DMS79 treated with DMSO at 0.1 percent for 48 hours (cell line): Measurements from ENCODE around the gene FAM227B.
"Not testable (repeated sequence)": the region's sequence is repeated elsewhere in the genome, so short reads cannot be mapped to it uniquely, and the experiment has no call there.

Experiments used
- DNase-seq: peaks from one replicate; lab custom pipeline; 2025; lab: John Stamatoyannopoulos, UW

The FAM227B gene

DNA sequence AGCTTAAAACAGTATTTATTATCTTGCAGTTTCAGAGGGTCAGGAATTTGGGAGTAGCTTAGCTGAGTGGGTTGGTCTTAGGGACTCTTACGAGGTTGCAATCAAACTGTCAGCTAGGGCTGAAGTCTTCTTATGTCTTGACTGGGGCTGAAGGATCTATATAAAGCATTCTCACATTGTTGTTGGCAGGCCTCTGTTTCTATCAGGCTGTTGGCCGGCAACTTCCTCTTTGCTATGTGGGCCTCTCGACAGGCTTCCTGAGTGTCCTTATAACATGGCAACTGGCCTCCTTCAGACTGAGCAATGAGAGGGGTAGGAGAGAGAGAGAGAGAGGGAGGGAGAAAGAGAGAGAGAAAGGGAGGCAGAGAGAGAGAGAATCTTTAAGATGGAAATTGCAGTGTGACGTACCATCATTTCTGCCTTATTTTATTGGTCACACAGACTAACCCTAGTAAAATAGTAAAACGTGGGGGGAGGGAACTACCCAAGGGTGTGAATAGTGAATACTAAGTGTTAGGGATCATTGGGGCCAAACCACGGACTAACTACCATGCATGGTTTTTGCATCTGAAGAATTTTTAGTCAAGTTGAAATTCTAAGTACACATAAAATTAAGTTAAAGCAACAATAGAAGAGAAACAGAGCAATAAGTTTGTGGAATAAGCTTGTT lies 181.5 kb downstream of the FAM227B start:
- DNase-seq = no peak

DNA sequence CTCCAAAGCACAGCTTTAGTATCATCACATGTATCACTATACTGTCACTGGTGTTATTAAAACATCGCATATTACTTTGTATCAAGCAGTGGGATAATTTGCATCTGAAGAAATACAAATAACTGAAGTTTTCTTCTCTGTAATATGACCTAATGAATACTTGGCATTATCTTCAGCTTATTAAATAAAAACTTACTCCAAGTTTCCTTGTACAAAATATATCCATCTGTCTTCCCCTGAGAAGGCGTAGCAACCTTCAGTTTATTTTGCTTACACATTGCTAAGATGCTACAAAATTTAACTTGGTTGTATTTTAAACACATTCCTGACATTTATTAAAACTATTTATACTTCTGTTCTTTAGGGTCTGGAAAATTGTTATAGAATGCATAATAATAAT lies 183.9 kb downstream of the FAM227B start:
- no peak for DNase-seq

DNA sequence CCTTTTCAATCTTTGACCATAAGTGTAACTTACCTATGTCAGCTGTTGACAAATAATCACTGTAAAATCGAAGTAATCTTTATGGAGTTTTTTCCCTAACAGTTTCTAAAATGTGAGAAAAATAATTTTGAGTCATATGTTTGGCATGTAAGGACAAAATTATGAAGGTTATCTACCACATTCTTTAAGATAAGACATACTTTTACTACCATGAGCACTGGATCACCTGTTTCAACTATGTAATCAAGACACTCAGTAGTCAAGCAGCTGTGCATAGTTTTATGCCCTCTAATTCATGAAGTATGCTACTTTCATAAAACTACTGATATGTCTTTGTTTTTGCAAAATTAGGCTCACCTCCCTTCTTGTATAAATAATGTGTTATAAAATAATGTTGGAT lies 185.4 kb downstream of the FAM227B start:
- no peak for DNase-seq

DNA sequence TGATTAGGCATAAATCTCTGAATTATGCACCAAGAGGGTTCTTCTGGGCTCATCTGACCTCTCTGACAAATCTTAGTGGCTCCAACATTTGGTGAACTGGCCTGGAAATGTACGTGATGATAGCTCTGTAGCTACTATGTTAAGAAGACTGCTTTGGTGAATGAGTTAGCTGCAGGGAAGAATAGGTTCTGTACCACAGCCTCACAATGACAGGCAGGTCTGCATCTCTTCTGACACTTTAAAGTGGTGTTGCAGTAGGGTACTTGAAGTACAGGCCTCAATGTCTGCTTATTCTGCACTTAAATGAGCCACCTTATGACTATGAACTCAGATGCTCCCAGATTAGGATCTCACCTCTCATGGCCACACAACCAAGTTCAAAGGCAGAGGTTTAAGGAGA lies 190.6 kb downstream of the FAM227B start:
- no peak for DNase-seq

DNA sequence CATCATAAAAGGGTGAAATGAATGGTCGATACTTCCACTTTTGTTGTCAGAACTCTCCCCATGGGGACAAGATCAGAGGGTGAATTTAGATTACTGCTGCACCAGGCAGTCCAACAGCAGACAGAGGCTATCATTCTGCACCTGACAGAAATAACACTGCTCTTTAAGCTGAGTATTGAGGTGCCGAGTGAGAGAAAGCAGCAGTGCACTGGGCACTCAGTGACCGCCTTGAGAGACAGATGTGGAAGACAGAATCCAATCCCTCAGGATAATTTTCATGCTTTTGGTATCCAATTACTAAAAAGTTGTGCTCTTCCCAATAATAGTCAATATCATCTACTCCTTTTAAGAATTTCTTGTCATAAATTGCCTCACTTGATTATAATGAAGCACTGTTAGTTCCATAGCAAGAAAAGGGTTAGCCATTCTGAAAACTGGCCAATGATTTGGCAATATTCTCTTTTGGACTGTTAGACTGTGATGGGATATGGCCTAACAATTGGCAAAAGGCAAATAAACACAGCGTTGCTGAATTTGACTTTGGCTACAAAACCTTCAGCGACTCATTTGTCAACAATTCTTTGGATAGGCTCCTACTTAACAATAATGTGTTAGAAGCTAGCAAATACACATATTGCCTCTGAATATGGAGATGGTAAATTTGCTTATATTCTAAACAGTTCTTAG lies 192.1 kb downstream of the FAM227B start:
- no peak for DNase-seq

DNA sequence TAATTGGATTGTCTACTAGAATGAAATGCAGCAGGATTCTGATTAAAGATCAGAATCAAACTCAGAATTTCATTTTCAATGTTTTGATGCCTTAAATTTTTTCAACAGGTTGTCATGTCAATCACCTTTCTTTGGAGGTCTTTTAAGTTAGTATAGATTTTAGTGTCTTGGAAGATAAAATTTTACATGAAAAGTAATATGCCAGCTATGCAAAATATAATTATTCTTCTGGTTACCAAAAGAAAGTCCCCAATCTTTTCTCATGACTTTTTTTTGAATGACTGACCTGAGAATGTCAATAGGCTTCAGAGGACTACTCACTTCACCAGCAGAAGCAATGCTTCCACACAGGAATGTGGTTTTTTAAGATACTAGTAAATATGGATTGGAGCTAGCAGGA lies 193.2 kb downstream of the FAM227B start:
- DNase-seq = no peak

DNA sequence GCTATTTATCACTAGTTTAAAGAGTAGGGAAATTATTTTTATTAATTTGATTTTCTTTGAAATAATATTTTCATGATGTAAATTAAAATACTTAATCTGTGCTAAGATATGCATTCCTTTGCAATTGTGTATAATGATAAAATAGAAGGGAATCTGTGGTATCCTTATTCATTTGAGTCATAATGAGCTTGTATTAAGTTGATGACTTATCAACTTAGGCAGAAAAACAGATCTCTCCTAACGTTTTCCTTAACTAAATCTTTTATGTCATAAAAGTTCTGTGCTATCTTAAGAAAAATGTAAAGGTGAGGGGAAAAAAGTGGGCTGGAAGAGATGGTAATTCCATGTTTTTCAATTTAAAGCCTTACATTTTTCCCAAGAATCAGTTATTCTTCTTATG lies 195.7 kb downstream of the FAM227B start:
- DNase-seq = no peak

DNA sequence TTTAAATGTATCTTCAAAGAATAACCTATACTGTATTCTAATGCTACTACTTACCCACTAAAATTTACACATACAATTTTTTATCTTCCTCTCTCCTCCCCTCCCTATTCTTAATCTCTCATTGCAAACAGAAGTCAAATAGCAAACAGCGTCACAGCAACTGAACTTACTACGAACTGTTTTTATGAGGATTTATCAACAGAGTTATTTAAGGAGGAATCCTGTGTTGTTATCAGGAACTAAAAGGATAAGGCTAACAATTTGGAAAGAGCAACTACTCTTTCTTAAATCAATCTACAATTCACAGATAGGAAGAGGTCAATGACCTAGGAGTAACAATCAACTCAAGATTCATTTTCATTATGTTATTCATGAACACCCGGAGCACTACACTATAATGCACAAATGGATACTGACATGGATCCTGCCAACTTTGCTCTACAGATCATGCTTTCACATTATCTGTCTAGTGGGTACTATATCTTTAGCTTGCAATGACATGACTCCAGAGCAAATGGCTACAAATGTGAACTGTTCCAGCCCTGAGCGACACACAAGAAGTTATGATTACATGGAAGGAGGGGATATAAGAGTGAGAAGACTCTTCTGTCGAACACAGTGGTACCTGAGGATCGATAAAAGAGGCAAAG lies 196.6 kb downstream of the FAM227B start:
- DNase-seq = no peak

DNA sequence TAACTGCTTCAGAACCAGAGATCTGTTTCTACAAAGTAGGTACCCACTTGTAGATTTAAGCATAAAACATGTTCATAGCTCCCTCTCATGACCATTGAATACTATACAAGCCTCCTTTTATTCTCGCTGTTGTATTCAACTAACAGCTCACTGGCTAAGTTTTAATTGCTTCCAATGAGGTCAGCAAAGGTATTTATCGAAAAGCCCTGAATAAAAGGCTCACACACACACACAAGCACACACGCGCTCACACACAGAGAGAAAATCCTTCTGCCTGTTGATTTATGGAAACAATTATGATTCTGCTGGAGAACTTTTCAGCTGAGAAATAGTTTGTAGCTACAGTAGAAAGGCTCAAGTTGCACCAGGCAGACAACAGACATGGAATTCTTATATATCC lies 197.6 kb downstream of the FAM227B start, which contains the start of gene FGF7:
TSS of gene FGF7 (plus strand) at position 222 of the 400 bp plus-strand sequence. CDS start 1,056 bp downstream, outside the sequence.
- no peak for DNase-seq

DNA sequence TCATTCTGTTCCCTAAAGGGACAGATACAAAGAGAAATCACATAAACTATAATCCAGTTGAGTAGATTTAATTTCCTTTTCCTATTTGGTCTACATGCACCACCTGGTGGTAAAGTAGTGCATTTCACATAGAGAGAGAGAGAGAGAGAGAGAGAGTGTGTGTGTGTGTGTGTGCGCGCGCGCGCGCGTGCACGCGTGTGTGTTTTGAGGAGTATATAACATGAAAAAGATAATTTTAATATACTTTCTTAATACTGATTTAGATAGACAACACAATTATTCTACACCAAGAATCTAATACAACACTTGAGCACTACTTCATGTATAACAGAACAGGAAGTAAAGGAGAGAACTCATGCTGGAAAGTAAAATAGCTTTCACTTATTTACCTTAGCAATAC lies 198.6 kb downstream of the FAM227B start:
- DNase-seq = peak; percentile 10

DNA sequence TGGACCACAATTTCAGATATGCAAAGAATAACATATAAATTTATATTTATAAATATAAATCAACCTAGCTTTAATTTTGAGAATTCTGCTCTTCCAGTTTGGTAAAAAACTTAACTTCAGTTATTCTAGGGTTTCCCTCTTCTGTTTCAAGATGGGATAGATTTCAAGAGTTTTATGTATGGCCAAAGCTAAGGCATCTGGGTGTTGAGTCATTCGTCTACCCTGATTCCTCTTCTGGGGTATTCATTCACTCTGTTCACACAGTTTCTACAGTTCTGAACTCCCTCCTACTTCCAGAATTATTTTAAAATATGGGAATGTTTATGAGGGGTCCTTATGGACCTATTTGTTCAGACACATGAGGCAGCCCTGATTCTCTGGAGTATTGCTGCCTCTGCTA lies 201.8 kb downstream of the FAM227B start:
- no peak for DNase-seq

DNA sequence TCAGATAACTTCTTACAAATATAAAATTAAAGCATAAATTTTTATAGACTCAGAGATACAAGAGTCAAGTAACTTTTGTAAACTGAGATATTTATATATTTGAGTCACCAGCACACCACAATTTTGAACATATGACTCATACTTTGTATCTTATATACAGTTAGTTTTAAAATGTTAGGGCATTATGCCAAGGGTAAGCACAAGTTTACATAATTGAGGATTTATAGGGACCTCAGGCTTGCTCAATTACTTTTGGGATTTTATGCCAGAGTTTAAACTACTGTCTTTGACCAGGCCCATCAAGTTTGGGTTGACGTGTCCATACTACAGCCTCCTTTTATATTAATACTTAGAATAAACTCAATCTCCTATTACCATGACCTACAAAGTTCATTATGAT lies 205.0 kb downstream of the FAM227B start:
- DNase-seq = no peak

DNA sequence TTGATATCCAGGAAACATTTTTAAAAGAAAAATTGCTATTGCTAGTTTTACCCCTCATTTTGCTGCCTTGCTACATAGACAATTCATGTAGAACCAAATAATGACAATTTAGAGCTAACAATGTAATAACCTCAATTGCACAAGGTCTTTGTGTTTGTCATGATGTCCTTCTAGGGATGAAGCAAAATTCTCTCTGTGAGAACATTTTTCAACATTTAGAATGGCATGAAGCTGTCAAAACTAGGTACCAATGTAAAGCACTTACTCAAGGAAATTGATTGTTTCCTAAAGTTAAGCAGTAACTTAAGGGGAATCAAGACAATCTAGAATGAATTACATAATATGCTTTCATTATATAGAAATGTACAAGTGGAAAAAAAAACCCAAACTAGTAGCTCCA lies 205.5 kb downstream of the FAM227B start:
- no peak for DNase-seq

DNA sequence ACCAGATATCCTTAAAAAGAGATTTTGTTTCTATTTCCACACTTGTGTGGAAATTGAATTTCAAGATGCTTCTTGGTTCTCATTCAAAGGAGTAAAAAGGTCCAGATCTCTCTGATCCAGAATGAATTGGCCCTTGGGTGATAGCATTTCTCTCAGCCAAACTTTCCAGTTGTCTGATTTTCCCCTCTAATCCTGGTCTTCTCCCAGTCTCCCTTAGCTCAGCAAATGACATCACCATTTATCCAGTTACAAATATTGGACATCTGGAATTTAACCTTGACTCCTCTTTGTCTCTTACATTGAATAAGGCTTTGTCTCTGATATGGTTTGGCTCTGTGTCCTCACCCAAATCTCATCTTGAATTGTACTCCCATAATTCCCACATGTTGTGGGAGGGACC lies 207.8 kb downstream of the FAM227B start:
- no peak for DNase-seq

DNA sequence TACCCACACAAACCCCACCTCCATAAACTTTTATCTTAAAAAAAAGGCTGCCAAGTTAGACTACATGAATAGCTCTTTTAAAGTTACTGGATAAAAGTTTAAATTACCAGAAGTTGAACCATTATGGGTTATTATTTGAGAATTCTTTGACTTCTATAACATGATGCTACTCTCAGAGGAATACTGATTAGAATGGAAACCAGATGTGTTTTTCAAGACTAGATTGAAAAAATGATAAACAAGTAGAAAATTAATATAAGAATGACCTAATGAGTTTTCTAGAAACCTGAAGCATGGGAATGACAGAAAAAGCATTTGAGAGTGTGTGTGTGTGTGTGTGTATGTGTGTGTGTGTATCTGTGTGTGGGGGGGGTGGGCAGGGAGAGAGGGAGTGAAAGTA lies 210.0 kb downstream of the FAM227B start:
- DNase-seq = no peak

DNA sequence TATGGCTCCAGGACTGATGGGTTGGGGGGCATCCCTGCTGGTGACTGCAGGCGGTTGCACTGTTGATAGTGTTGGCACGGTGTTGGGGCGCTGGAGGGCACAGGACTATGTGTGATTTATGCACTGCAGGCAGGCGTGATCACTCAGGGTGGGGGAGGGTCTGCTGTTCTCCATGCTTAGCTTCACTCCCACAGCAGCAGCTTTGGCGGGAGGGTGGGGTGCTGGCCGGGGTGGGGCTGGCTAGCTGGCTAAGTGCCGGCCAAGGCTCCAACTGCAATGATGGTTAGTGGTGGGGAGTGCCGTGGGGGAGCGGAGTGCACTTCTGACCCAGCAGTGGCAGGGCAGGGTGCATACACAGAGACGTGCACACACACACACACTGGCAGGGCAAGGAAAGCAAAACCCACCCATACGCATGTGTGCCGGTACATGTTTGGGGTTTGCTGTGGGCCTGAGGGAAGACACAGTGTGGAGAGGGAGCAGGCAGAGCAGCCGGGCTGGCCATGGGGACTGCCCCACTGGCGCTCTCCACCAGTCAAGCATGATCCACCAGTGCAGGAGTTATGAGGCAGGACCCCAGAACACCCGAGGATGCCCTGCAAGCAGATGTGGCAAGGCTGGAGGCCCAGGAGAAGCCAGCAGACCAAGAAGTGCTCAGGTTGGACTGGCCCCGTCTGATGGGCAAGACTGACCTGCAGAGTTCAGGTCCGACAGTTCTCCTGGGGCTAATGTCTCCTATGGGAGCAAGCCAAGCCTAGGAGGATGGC lies 214.1 kb downstream of the FAM227B start:
- DNase-seq = no peak

DNA sequence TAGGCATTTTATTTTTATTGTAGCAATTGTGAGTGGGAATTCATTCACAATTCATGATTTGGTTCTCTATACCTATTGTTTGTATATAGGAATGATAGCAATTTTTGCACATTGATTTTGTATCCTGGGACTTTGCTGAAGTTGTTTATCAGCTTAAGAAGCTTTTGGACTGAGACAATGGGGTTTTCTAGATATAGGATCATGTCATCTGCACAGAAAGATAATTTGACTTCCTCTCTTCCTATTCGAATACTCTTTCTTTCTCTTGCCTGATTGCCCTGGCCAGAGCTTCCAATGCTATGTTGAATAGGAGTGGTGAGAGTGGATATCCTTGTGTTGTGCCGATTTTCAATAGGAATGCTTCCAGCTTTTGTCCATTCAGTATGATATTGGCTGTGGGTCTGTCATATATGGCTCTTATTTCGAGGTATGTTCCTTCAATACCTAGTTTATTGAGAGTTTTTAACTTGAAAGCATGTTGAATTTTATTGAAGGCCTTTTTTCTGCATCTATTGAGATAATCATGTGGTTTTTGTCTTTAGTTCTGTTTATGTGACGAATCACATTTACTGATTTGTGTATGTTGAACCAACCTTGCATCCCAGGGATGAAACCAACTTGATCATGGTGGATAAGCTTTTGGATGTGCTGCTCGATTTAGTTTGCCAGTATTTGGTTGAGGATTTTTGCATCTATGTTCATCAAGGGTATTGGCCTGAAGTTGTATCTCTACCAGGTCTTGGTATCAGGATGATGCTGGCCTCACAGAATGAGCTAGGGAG lies 217.9 kb downstream of the FAM227B start:
- not testable (repeated sequence) for DNase-seq

DNA sequence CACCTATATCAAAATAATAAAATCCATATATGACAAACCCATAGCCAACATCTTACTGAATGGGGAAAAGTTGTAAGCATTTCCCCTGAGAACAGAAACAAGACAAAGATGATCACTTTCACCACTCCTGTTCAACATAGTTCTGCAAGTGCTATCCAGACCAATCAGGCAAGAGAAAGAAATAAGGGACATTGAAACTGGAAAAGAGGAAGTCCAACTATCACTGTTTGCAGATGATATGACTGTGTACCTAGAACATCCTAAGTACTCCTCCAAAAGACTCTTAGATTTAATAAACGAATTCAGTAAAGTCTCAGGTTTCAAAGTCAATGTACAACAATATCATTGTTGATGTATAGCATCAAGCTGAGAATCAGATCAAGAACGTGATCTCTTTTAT lies 233.1 kb downstream of the FAM227B start:
- no peak for DNase-seq

DNA sequence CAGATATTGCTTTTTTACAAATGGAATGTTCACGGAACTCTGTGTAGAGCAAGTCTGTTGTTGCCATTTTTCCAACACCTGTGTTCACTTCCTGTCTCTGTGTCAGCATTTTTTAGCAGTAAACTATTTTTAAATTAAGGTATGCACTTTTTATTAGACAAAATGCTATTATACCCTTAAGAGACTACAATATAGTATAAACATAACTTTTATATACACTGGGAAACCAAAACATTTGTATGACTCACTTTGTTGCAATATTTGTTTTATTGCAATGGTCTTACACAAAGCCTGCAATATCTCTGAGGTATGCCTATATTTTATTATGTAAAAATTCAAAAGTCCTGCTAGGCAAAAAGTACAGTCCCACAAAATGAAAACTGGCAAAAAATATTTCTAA lies 237.4 kb downstream of the FAM227B start:
- DNase-seq = no peak

DNA sequence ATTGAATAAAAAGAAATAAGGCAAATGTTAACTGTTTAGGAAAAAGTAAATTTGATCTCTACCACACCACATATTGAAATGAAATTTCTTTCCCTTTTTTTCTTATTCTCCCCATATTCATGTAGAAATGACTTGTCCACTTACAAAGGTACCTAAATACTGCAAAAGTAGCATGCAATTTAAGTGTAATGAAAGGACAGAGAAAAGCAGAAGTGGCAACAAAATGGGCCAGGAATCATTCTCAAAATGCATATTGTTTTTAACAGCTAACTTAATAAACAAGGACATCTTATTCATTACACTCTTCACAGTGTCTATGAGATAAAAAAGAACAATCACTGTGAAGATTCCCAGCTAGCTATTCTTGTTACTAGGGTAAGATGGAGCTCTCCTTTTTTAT lies 238.2 kb downstream of the FAM227B start:
- DNase-seq = no peak

DNA sequence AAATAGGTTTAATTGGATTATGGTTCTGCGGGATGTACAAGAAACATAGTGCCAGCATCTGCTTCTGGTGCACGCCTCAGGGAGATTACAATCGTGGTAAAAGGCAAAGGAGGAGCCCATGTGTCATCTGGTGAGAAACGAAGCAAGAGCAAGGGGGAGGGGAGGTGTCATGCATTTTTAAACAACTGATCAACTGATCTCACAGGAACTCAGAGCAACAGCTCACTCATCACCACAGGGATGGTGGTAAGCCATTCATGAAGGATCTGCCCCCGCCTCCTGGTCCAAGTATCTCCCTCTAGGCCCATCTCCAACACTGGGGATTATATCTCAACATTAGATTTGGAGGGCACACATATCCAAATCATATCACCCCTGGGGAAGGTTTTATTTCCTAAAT lies 239.7 kb downstream of the FAM227B start:
- DNase-seq = no peak

DNA sequence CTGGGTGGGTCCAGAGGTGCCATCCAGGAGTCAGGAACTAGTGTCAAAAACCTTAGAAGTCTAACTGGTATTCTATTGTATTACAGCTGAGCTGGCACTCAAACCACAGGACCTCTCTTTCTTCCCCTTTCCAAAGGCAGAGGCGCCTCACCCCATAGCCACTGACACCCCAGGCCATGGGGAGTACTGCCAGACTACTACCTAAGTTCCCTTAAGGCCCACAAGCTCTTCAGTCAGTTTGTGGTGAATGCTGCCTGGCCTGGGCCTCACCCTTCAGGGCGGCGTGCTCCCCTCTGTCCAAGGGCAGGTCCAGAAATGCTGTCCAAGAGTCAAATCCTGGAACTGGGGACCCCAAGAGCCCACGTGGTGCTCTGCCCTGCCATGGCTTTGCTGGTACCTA lies 240.6 kb downstream of the FAM227B start:
- no peak for DNase-seq
